Suprapubic skin (tissue), 3 donors: ENCODE data around the gene ZDHHC14.

ENCODE experiments used
- POLR2AphosphoS5 ChIP-seq, 3 donors: sonication (generic); formaldehyde crosslinking; IDR thresholded peaks; one replicate each; pipeline ENCODE4 v1.6.1; 2017; ENCODE audit warnings: antibody characterized with exemption in 3 of 3
- TF ChIP-seq, protein P1 (sequence below), 2 donors: fragments of 200-600 bp in 1 of 2; fragments of 450-650 bp in 1 of 2; sonication (generic) in 1 of 2; IDR thresholded peaks; one replicate each; pipeline ENCODE4 v1.5.1; 2016 to 2019; ENCODE audit warnings: antibody characterized with exemption in 2 of 2, mild to moderate bottlenecking in 1 of 2, moderate library complexity in 1 of 2

- TF ChIP-seq, protein P1, sequence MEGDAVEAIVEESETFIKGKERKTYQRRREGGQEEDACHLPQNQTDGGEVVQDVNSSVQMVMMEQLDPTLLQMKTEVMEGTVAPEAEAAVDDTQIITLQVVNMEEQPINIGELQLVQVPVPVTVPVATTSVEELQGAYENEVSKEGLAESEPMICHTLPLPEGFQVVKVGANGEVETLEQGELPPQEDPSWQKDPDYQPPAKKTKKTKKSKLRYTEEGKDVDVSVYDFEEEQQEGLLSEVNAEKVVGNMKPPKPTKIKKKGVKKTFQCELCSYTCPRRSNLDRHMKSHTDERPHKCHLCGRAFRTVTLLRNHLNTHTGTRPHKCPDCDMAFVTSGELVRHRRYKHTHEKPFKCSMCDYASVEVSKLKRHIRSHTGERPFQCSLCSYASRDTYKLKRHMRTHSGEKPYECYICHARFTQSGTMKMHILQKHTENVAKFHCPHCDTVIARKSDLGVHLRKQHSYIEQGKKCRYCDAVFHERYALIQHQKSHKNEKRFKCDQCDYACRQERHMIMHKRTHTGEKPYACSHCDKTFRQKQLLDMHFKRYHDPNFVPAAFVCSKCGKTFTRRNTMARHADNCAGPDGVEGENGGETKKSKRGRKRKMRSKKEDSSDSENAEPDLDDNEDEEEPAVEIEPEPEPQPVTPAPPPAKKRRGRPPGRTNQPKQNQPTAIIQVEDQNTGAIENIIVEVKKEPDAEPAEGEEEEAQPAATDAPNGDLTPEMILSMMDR (IDR thresholded peaks at IDR 0.05): no peak
- no peak for TF ChIP-seq POLR2AphosphoS5 (IDR thresholded peaks at IDR 0.05)
These were observed 189.1 kb downstream of the ZDHHC14 start for GRCh38 chr6:157570104-157570503.
